C4-2B (cell line): ENCODE data around the gene APP.

Source experiments
- ZFX ChIP-seq: fragments of 450-650 bp; IDR thresholded peaks from 2 replicates; pipeline ENCODE4 v1.6.1; 2017
- TF ChIP-seq, protein P1 (sequence below): fragments of 450-650 bp; conservative IDR thresholded peaks from 2 replicates; pipeline ENCODE4 v1.5.1; 2017; ENCODE audit warnings: mild to moderate bottlenecking

DNA sequence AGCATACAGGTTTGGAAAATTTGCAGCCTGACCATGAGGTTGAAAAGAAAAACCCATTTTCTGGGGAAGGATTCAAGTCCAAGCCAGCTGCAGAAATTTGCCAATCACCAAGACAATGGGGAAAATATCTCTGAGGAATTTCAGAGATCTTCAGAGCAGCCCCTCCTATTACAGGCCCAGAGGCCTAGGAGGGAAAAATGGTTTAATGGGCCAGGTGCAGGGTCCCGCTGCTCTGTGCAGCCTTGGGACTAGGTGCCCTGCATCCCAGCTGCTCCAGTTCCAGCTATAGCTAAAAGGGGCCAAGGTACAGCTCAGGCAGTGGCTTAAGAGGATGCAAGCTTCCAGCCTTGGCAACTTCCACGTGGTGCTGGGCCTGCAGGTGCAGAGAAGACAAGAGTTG lies 322.3 kb downstream of the APP start:
- TF ChIP-seq, protein P1, sequence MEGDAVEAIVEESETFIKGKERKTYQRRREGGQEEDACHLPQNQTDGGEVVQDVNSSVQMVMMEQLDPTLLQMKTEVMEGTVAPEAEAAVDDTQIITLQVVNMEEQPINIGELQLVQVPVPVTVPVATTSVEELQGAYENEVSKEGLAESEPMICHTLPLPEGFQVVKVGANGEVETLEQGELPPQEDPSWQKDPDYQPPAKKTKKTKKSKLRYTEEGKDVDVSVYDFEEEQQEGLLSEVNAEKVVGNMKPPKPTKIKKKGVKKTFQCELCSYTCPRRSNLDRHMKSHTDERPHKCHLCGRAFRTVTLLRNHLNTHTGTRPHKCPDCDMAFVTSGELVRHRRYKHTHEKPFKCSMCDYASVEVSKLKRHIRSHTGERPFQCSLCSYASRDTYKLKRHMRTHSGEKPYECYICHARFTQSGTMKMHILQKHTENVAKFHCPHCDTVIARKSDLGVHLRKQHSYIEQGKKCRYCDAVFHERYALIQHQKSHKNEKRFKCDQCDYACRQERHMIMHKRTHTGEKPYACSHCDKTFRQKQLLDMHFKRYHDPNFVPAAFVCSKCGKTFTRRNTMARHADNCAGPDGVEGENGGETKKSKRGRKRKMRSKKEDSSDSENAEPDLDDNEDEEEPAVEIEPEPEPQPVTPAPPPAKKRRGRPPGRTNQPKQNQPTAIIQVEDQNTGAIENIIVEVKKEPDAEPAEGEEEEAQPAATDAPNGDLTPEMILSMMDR = no peak
- TF ChIP-seq ZFX = no peak
